ENCODE measurements around the gene RAB6A. TPM values are rescaled to one million over a fixed set of nuclear protein-coding genes. Genes with fewer than 3 reads are reported as not detected.
"Not testable (repeated sequence)": the region's sequence is repeated elsewhere in the genome, so short reads cannot be mapped to it uniquely, and the experiment has no call there.

RAB6A gene
- total RNA-seq: 96.9 and 111 TPM in 2 replicates

DNA sequence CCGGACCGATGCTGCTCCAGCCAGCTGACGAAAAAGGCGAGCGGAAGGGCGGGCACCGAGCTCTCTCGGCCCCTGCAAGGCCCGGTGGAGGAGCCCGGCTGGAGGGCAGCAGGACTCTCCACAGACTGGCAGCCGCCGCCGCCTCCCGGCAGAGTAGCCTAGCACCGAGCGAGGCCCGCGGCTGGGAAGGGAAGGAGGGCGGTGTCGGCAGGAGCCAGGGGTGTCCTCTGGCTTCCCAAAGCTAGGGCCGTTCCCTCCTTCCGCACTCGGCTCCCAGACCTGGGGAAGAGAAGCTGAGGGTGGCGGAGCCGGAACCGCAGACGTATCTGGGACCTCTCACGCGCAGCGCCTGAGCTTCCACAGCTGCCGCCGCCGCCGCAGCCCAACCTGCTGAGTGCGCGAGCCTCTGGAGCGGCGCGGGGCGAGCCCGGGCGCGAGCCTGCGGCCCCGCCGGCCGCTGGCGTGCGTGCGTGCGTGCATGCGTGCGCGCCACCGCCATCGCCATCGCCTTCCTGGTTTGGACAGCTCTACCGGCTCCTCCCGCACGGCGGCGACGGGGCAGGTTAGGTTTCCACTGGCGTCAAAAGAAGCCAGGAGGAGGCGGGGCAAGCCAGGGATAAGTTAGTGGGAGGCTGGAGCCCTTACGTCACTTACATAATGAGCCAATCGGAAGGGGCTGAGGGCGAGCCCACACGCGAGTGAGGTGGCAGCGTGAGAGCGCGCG is at the start of gene RAB6A:
Gene RAB6A, minus strand, starts transcription at position 396 of the 724 bp plus-strand sequence. CDS start 439 bp downstream, outside the sequence.
- peak; percentile 98 for DNase-seq (ENCODE audit: low read depth, low spot score)

DNA sequence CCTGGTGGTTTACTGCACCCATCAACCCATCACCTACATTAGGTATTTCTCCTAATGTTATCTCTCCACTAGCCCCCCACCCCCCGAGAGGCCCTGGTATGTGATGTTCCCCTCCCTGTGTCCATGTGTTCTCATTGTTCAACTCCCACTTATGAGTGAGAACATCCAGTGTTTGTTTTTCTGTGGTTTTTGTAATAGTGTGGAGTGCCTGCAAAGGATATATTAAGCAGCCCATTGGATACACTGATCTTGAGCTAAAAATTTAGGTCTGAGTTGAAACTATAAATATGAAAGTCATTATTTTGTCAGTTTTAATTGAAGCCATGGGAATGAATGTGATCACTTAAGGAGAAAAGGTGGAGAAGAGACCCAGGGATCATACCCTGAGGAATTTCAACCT is 49.8 kb upstream of the RAB6A start:
- no peak for DNase-seq (ENCODE audit: low read depth, low spot score)

DNA sequence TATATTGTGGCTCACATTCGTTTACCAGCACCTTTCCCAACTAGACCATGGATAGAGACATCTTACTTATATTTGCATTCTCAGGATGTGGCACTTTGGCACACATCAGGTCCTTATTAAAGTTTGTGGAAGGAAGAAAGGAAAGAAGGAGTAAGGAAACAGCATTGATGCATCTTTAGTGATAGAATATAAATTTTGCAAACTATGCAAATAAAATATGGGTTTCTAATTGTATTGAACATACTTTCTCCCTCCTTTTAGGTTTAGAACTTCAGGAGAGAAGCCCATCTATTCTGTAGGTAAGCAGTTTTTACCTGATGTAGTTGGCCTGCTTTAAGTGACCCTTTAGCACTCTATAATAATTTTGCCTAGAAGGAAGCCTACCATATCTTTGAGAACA is 47.2 kb upstream of the RAB6A start:
- no peak for DNase-seq (ENCODE audit: low read depth, low spot score)

DNA sequence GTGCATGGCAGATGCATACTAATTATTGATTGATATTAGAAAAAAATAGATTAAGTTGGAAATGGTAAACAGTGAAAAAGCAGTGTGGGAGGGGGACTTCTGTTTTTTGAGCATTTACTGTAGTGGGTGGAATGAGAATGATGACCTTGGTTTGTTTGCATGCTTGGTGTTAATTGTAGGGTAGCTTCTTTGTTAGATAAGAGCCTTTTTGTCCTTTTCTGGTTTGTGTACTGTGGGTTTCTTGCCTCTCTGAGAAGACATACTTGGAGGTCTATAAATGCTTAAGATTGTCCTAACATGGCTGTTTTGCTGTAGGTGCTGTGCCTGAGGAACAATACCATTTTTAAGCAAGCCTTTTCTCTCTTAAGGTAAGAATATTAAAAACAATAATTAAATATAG is 43.8 kb upstream of the RAB6A start:
- no peak for DNase-seq (ENCODE audit: low read depth, low spot score)

DNA sequence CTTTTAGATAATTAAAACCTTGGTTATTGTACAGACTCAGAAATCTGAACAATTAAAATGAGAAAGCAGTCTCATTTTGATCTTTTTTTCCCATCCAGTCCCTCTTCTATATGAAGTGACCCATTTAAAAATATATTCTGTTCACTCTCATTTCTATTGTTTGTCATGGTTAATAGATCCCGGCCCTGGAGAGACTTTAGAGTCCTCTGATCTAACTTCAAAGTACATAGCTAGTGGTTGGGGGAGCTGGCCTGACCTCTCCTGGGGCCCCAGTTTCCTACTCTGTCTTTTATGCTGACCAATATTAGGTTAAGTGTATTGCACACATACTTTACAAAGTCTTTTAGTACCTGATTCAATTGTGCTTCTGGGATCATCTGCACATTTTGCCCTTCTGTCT is 40.3 kb upstream of the RAB6A start:
- DNase-seq (ENCODE audit: low read depth, low spot score): no peak

DNA sequence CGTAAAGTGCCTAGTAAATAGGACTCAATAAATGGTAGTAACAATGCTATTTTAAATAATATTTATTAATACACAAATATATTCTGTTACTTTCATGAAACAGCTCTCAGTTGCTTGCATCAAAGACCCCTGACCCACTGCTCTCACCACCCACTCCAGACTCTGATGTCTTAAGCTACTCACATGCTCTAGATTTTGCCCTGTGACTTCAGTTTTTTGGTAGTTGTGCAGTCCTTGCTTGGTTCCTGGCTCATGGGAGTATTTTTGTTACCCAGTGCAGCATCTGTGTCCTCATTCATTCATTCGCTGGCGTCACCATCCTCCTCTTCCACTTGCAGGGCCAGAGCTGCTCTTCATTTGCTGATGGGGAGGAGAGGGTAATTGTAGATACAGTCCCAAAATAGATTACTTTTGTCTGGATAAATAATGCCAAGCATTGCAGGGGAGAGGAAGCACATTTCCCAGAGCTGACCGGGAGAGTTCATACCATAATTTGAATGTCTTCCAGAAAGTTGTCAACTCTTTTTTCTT is 39.5 kb upstream of the RAB6A start:
- no peak for DNase-seq (ENCODE audit: low read depth, low spot score)

DNA sequence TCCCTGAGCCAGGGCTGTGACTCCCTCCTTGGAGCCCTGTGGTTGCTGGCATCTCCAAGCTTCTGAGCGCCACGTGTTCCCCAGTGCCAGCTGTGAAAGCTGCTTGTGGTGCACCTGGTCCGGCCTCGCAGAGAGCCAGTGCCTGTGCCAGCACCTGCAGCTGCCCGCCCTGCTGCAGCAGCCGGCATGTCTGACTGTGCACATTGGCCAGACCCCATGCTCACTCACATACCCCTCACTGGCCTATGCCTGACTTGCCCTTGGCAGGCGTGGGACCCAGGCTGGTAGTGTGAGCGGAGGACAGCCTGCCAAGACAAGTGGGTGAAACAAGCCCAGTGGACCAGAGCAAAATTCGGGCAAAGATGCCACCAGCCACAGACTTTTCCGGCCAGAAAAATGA is 36.6 kb upstream of the RAB6A start:
- DNase-seq (ENCODE audit: low read depth, low spot score): no peak

DNA sequence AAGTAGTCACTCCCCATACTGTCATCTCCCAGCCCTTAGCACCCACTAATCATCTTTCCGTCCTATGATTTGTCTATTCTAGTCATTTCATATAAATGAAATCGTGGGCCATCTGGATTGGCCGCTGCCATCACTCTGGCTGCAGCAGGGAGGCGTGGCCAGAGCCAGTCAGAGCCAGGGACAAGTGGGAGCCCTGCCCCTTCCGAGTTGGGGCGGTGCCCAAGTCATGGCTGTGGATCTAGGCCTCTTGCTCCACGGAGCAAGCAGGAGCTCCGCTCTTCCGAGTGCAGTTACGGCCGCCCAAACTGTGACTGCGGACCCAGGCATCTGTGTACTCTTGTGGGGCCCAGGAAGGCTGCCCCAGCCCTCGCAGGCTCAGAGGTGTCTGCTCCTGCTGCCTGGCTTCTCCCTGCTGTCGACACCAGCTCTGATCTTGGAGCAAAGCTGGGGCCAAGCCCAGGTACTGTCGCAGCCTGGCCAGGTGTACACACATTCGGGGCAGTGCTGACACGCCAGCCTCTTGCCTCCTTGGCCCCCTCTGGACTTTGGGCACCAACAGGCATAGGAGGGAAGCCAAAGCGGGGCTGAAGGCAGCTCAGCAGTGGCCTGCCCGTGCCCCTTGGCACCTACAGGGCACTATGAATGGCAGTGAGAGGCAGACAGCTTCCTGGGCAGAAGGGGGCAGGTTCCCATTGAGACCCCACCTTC is 35.2 kb upstream of the RAB6A start:
- no peak for DNase-seq (ENCODE audit: low read depth, low spot score)

DNA sequence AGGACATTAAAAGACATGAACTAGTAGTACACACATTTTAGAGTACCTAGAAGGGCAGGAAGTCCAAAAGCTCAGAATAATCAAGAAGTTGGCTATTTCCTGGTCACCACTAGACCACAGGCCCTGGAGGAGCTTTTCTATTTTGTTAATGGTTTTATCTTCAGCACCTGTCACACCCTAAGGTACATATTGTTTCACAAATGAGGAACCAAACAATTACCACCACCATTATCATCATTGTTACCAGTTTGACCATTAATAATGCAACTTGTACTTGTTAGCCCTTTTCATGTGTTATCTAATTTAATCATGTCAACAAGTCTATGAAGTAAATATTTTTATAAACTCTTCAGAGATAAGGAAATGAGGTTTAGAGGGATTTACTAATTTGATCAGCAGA is 31.7 kb upstream of the RAB6A start:
- DNase-seq (ENCODE audit: low read depth, low spot score): no peak

DNA sequence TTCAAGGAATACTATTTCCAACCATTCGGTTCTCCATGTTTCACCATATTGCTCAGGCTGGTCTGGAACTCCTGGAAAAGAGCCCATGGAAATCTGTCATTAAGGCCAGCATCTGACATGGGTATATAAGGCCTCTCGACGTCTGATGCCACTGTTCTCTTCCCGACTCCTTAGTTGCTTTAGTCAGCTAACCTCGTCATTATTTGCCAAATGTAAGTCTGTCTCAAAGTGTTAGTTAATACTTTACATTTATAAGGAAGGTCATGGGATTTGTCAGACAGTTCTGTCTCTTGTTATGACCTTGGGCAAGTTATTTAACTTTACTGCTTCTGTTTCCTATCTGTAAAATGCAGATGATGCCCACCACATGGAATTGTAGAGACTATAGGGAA is 28.4 kb upstream of the RAB6A start:
- no peak for DNase-seq (ENCODE audit: low read depth, low spot score)

DNA sequence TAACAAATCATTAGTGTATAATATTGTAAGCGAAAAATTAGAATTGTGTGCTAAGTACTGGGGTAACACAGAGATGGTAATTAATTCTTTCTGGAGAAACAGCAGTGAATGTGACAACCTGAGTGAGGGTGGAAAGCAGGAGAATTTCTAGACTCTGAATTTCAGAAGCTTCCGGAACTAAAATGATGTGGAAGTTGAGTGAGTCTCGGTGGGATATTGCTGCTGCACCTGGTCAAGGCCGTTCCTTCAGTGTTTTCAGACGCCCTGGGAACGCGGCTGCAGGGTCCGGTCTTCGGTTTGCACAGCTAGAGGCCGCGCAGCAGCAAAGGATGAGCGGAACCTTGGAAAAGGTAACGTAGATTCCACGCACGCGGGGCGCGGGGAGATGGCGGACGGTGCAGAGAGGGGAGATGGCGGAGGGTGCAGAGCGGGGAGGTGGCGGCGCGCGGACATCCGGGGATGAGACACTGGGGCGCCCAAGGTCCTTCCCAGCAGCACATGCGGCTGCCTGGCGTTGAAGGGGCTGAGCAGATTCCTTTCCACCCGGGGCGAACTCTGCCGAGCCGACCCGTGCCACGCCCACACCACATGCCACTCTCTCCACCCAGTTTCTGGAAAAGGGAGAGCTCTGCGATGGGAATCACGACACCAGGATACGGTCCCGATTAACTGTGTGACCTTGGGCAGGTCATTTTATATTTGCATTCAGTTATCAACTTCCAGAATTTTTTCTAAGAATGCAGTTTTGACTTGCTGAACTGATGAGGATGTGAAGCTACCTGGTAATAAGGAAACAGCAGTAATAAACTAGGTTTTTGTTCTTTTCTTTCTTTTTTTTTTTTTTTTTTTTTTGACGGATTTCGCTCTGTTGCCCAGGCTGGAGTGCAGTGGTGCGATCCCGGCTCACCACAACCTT is 27.0 kb upstream of the RAB6A start, which contains the start of gene MRPL48:
Gene MRPL48, plus strand, starts transcription at position 232 of the 916 bp plus-strand sequence. Its CDS starts 98 bp downstream, at position 330.
- peak; percentile 58 for DNase-seq (ENCODE audit: low read depth, low spot score)

DNA sequence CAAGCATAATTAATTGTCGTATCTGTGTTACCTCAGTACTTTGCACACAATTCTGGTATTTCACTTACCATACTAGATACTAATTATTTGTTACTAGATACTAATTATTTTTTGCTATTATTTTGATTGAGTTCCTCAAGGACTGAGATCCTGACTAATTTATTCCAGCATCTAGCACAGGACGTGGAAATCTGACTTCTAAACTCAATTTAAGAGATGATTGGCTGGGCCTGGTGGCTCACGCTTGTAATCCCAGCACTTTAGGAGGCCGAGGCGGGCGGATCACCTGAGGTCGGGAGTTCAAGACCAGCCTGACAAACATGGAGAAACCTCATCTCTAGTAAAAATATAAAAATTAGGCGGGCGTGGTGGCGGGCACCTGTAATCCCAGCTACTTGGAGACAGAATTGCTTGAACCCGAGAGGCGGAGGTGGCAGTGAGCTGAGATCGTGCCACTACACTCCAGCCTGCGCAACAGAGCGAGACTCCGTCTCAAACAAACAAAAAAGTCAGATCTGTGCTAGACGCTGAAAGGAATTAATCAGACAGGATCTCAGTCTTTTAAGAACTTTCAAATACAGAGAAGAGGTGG is 26.3 kb upstream of the RAB6A start:
- no peak for DNase-seq (ENCODE audit: low read depth, low spot score)

DNA sequence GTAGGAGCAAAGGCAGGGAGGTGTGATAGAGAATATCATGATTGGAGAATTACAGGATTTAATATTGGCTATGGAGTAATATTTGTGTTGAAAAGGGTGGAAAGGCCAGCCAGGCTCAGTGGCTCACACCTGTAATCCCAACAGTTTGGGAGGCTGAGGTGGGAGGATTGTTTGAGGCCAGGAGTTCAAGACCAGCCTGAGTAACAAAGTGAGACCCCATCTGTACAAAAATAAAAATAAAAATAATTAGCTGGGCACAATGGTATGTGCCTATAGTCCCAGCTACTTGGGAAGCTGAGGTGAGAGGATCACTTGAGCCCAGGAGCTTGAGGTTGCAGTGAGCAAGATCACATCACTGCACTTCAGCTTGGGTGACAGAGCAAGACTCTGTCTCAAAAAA is 24.6 kb upstream of the RAB6A start:
- not testable (repeated sequence) for DNase-seq (ENCODE audit: low read depth, low spot score)

DNA sequence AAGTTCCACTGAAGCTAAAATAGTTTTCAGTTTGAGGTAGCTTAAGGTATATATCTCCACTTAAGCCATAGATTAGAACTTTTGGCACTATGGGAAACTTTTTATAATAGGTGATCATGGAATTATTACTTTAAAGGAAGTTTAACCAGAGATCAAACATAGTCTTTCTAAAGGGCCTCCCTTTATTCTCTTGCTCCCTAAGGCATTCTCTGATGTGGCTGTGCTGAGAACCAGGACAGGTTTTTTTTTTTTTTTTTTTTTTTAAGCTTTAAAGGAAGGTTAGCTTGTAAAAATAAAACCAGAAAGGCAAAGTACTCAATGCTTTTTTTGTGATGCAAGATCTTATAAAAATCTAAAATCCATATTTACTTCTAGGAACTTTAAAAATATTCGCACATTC is 23.9 kb upstream of the RAB6A start:
- no peak for DNase-seq (ENCODE audit: low read depth, low spot score)

DNA sequence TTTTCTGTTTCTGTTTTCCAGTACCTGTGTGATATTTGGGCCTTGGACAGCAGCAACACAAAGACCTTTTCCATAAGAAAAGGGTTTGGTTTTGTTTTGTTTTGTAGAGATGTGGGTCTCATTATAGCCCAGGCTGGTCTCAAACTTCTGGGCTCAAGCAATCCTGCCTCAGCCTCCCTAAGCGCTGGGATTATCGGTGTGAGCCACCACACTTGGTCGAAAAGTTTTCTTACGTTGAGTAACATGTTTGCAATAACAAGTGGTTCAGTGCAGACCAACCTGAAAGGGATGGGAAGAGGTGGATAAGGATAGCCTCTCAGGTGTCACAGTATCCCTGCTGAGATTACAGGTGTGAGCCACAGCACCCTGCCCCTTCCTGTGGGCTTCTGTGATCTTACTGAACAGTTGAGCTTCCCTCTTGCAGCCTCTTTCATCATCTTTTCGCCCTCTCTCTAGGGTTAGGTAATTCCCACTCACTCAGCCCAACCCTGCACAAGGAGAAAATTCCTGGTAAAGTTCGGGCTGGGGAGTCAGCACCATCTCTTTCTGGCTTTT is 23.3 kb upstream of the RAB6A start:
- DNase-seq (ENCODE audit: low read depth, low spot score): no peak

DNA sequence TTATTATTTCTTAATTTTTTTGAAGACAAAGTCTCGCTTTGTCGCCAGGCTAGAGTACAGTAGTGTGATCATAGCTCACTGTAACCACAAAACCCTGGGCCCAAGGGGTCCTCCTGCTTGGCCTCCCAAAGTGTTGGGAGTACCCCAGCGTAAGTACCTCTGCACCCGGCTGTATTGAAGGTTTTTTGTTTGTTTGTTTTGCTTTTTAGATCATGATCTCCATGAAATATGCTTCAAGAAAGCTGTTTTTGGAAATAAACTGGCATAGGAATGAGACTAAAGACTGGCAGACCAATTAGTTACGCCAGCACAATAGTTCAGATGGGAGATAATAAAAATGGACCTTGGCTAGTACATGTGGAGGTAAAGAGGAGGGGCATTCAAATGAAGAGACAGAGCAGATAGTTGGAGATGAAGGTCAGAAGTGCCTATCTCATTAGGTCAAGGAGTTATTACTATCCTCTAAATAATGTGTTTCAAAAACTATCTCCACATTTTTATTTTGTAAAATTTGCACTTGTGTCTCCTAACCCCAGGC is 22.7 kb upstream of the RAB6A start:
- DNase-seq (ENCODE audit: low read depth, low spot score): no peak

DNA sequence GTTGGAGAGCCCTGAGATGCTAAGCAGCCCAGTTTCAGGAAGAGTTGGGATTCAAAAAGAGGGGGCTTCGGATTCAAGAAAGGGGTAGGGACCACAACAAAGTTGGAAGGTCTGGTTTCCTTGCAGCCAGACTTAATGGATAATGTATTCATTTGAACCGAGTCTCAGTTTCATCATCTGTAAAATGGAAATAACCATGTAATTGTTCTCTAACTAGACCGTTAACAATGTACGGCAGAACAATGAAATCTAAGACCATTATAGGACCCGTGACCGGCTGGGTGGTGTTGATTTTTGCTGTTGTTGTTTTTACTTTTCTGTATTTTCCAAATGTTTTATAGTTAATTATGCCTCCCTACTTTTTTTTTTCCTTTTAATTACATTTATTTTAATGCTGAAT is 20.4 kb upstream of the RAB6A start:
- DNase-seq (ENCODE audit: low read depth, low spot score): no peak

DNA sequence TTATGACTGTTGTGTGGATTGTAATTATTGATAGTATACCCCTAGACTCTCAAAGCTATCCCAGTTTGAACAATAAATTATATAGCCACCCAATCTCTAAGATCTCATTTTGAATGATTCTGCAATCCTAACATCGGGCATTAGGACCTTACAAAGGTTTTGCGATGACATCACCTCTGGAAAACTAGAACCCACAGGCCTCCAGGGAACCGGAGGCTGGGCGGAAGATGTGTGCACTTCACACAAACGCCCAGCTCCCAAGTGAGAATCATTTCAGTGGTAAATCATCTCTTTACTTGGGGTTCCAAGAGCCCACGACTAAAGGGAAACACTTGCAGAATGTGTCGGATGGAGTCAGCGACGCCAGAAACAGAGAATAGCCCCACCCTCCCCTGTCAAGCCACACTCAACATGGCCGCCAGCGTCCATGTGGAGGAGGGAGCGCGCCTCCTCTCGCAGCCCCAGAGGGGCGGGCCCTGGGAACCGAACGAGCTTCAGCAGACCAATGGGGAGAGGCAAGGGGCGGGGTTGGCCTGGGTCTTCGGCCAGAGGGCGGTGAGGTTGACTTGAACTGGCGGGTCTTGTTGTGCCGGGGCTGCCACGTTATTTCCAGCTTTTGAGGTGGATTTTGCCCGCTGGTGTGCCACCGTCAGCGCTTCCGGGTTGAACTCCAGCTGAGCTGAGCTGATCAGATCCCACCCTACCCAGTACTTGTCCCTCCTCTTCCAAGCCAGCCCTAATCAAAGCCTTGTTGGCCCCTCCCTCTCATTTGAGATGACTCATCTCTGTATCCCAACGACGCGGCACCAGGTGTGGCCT is 18.4 kb upstream of the RAB6A start:
- DNase-seq (ENCODE audit: low read depth, low spot score): peak; percentile 95

DNA sequence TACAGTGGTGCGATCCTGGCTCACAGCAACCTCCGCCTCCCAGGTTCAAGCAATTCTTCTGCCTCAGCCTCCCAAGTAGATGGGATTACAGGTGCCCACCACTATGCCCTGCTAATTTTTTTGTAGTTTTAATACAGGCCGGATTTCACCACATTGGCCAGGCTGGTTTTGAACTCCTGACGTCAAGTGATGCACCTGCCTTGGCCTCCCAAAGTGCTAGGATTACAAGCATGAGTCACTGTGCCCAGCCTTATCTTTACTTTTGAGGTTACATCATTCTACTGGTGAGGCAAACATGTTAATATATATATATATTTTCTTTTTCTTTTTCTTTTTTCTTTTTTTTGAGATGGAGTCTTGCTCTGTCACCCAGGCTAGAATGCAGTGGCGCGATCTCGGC is 9.9 kb upstream of the RAB6A start:
- not testable (repeated sequence) for DNase-seq (ENCODE audit: low read depth, low spot score)

DNA sequence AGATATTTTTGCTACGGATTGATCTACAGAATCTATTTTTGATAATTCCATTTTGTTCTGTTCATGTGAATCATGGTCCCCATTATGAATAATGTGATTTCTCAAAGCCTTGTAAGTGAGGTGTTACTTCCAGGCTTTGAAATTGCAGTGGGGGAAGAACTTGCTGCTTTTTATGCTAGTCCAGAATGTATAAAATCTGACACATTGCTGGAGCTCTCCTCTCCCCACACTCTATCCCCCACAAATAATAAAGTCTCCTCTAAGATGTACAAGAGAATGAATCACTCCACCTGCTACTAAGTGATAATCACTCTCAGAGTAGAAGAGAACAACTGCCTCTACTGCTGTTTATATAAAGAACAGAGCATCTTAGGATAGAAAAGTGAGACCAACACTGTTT is 5.9 kb upstream of the RAB6A start:
- DNase-seq (ENCODE audit: low read depth, low spot score): no peak
